ENCODE data around the gene CBLL2.
A peak's percentile ranks its signal among the peaks of the same experiment; 100 is the strongest.
"Not testable (repeated sequence)": the region's sequence is repeated elsewhere in the genome, so short reads cannot be mapped to it uniquely, and the experiment has no call there.

CBLL2 gene, protein sequence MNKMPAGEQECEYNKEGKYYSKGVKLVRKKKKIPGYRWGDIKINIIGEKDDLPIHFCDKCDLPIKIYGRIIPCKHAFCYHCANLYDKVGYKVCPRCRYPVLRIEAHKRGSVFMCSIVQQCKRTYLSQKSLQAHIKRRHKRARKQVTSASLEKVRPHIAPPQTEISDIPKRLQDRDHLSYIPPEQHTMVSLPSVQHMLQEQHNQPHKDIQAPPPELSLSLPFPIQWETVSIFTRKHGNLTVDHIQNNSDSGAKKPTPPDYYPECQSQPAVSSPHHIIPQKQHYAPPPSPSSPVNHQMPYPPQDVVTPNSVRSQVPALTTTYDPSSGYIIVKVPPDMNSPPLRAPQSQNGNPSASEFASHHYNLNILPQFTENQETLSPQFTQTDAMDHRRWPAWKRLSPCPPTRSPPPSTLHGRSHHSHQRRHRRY

DNA sequence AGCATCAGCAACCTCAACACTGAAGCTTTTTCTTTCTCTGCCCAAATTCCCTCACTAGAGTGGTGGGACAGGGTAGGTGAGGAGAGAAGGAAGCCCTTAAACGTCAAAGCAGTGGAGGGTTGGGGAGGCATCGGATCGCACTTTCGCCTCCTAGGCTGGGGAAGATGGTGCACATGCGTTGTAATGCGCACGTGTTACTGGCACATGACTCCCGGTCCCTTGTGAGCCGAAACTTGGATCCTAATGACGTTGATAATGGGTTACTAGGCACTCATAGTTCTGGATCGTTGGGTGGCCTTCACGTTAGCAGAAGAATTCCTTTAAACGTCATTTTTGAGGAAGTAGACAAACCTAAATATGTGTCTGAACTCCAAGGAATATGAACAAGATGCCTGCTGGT lies at the start of gene CBLL2:
Gene CBLL2, plus strand, starts transcription at position 301 of the 400 bp plus-strand sequence. Its CDS starts 79 bp downstream, at position 380.
- DNase-seq (ENCODE audit: low read depth) = no peak

GRCh38 chrX:22234380-22234779 lies 38.3 kb upstream of the CBLL2 start:
- DNase-seq (ENCODE audit: low read depth) = no peak

DNA sequence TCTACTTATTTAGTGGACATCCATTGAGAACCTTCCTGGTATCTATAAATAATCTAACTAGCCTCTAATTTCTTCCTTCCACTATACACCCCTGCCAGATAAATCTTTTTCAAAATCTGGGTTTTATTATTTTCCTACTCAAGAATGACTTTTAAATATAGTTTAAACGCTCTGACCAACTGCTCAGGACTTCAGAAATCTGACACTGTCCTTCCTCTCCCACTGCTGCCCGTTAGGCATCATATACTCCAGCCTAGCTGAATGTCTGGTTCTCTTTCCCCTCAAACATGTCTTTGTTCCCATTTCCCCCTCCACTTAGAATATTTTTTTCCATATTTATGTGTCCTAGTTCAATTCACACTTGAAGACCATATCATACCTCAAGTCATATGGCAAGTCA lies 35.2 kb upstream of the CBLL2 start:
- no peak for DNase-seq (ENCODE audit: low read depth)

DNA sequence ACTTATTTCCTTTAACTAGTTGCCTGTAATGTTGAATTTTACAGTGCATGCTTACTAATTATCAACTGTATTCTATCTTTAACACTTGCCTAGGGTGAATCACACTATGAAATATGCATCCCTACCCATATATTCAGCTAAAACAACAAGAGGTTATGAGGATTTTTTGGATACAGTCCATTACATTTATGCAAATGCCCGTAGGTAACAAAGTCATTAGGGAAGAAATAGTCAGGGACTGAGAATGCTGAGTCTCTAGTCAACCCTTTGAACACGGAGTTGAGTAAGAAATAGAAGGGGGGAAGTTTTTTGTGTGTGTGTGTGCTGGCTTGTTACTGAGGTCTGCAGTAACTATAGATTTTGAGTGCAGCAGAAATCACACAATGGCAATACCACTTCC lies 26.1 kb upstream of the CBLL2 start:
- DNase-seq (ENCODE audit: low read depth) = peak; percentile 3

GRCh38 chrX:22247169-22247568 lies 25.5 kb upstream of the CBLL2 start:
- DNase-seq (ENCODE audit: low read depth) = peak; percentile 15

- DNase-seq (ENCODE audit: low read depth) = no peak
Measured at GRCh38 chrX:22248401-22248800, 24.3 kb upstream of the CBLL2 start.

DNA sequence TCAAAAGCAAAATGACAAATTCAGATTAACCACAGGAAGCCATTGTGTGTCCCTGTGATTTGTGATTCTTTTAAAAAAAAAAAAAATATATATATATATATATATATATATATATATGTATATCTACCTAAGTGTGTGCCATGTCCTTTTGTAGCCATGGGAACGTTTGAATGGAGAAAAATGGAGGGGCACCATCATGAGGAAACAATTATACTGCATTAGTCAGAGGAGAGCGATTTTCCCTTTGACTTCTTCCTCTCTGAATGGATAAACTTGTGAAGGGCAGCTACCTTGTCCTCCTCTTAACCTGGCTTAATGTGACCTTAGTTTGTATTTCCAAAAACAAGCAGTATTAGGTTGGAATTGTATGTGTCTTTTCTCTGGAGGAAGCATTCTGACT lies 23.3 kb upstream of the CBLL2 start:
- DNase-seq (ENCODE audit: low read depth) = no peak

GRCh38 chrX:22268706-22269105 lies 4.0 kb upstream of the CBLL2 start:
- DNase-seq (ENCODE audit: low read depth) = no peak

GRCh38 chrX:22273714-22274317 lies 1.1 kb downstream of the CBLL2 start:
- no peak for DNase-seq (ENCODE audit: low read depth)

- no peak for DNase-seq (ENCODE audit: low read depth)
Measured at GRCh38 chrX:22276781-22277180, 4.1 kb downstream of the CBLL2 start.

DNA sequence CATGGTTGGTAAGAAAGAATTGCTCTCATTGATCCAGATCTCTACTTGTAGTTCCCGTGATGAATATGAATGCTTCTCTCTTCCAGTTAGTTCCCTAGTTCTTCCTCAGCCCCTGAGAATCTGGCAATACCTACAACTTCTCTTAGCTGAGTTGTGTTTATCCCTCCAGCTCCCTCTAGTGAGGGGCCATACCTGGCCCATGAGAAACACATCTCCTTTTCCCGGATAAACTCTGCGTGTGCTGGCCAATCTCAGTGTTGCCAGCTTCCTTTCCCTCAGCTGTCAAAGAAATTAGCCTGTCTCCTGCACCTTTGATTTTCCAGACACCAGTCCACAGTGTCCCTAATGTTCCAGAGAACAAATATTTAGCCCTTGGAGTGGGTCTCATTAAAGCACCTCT lies 5.7 kb downstream of the CBLL2 start:
- no peak for DNase-seq (ENCODE audit: low read depth)

DNA sequence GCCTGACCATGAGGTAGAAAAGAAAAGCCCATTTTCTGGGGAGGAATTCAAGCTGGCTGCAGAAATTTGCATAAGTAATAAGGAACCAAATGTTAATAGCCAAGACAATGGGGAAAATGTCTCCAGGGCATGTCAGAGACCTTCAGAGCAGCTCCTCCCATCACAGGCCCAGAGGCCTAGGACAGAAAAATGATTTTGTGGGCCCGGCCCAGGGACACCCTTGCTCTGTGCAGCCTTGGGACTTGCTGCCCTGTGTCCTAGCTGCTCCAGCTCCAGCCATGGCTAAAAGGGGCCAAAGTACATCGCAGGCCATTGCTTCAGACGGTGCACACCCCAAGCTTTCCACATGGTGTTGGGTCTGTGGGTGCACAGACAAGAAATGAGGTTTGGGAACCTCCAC lies 16.5 kb downstream of the CBLL2 start:
- DNase-seq (ENCODE audit: low read depth) = not testable (repeated sequence)

DNA sequence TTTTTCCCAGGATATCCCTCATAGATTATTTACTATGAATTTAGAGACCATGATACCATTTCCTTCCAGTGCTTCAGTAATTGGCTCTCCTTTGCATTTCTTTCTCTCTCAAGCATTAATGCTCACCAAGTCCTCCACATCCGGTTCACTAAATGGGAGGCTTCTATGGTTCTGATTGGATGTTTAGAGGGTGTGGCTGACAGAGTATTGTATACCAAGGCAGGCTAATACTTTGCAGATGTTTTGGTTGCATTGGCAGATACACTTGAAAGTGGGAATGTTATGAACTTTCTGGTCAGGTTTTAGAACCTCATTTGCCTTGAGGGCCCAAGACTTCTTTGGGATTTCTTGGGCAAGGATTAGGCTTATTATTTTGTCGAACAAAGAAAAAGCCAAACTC lies 24.2 kb downstream of the CBLL2 start:
- DNase-seq (ENCODE audit: low read depth) = no peak

GRCh38 chrX:22300130-22300529 lies 27.4 kb downstream of the CBLL2 start:
- no peak for DNase-seq (ENCODE audit: low read depth)

GRCh38 chrX:22310779-22311178 lies 38.1 kb downstream of the CBLL2 start:
- no peak for DNase-seq (ENCODE audit: low read depth)

GRCh38 chrX:22313766-22314165 lies 41.1 kb downstream of the CBLL2 start:
- DNase-seq (ENCODE audit: low read depth) = no peak

DNA sequence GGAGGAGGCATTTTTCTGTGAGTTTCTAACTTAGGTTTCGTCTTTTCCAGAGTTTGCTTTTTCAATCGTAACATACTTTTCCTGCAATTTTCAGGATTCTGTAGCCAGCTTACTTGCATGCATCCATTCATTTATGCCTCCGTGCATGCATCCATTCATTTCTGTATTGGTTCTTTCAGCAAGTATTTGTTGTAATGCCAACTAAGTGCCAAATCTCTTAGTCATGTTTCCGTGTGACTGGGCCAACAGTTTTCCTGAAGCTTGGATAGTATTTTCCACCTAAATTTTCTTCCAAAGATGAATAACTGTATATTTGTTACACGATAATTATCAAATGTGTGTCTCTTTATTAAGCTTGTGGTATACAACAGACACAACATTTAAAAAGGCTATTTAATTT lies 41.5 kb downstream of the CBLL2 start:
- DNase-seq (ENCODE audit: low read depth) = no peak

GRCh38 chrX:22314692-22315091 lies 42.0 kb downstream of the CBLL2 start:
- DNase-seq (ENCODE audit: low read depth) = no peak

GRCh38 chrX:22315151-22315550 lies 42.4 kb downstream of the CBLL2 start:
- no peak for DNase-seq (ENCODE audit: low read depth)

- DNase-seq (ENCODE audit: low read depth) = no peak
Measured at GRCh38 chrX:22320236-22320873, 47.6 kb downstream of the CBLL2 start.

GRCh38 chrX:22323541-22323940 lies 50.8 kb downstream of the CBLL2 start:
- DNase-seq (ENCODE audit: low read depth) = no peak
